Type B pancreatic cell (in vitro differentiated cells): ENCODE results near the gene RILP. TPM values are rescaled to one million over a fixed set of nuclear protein-coding genes. Genes with fewer than 3 reads are reported as not detected.

Source experiments
- DNase-seq: peaks from one replicate; pipeline ENCODE4 v3.0.0; 2021; ENCODE audit warnings: mixed read lengths; ENCODE audit not compliant: unreplicated experiment; ENCODE audit errors: extremely low spot score
- H3K27ac Mint-ChIP-seq: 2 replicates; pipeline ENCODE4 v1.8.0; 2021; ENCODE audit warnings: mild to moderate bottlenecking, mixed read lengths
- H3K27me3 Mint-ChIP-seq: 2 replicates; pipeline ENCODE4 v1.8.0; 2021; ENCODE audit warnings: mixed read lengths
- H3K36me3 Mint-ChIP-seq: 2 replicates; pipeline ENCODE4 v1.8.0; 2021; ENCODE audit warnings: mixed read lengths
- H3K4me1 Mint-ChIP-seq: one replicate; pipeline ENCODE4 v1.8.0; 2021; ENCODE audit warnings: mixed read lengths; ENCODE audit not compliant: unreplicated experiment
- H3K4me3 Mint-ChIP-seq: 2 replicates; pipeline ENCODE4 v1.8.0; 2021; ENCODE audit warnings: mild to moderate bottlenecking, mixed read lengths
- H3K9me3 Mint-ChIP-seq: 2 replicates; pipeline ENCODE4 v1.8.0; 2021; ENCODE audit warnings: mixed read lengths
- CTCF ChIP-seq: fragments of 200-600 bp; sonication (generic); conservative IDR thresholded peaks from 2 replicates; pipeline ENCODE4 v1.5.0; 2021; ENCODE audit warnings: antibody characterized with exemption, mild to moderate bottlenecking
- total RNA-seq: library from RNA; stranded (reverse); gene quantifications from 2 replicates; pipeline ENCODE4 v1.2.1, GENCODE V29; 2021; ENCODE audit warnings: low replicate concordance

Gene RILP
- total RNA-seq, 1 donor from 2014 or later = 5.9 TPM

GRCh38 chr17:1648963-1649843 lies 463 bp downstream of the RILP start:
- H3K27me3 Mint-ChIP-seq = peaks cover 4% of the 10 kb centered on the region
- no peaks in the 10 kb centered on the region for H3K9me3 Mint-ChIP-seq
- H3K4me3 Mint-ChIP-seq = peak overlapping the region; percentile 71
- H3K27ac Mint-ChIP-seq = no peak overlapping the region
- peaks cover 14% of the 10 kb centered on the region for H3K36me3 Mint-ChIP-seq
- H3K4me1 Mint-ChIP-seq = peaks cover 8% of the 10 kb centered on the region
- DNase-seq = peak; percentile 96
- peak; percentile 86 for TF ChIP-seq CTCF

GRCh38 chr17:1648173-1648962 lies 1.3 kb downstream of the RILP start:
- Mint-ChIP-seq H3K27ac (no peak overlapping the region), H3K4me1 (peaks cover 11% of the 10 kb centered on the region), H3K9me3 (no peaks in the 10 kb centered on the region), H3K4me3 (peak overlapping the region; percentile 71), H3K27me3 (peaks cover 7% of the 10 kb centered on the region), H3K36me3 (peaks cover 8% of the 10 kb centered on the region)
- DNase-seq = peak; percentile 72
- no peak for TF ChIP-seq CTCF

- Mint-ChIP-seq H3K4me3 (peak overlapping the region; percentile 47), H3K9me3 (no peaks in the 10 kb centered on the region), H3K27ac (peak overlapping the region; percentile 84), H3K36me3 (peaks cover 4% of the 10 kb centered on the region), H3K4me1 (peaks cover 11% of the 10 kb centered on the region), H3K27me3 (peaks cover 7% of the 10 kb centered on the region)
- no peak for TF ChIP-seq CTCF
- no peak for DNase-seq
These were observed 1.9 kb downstream of the RILP start for GRCh38 chr17:1647802-1648171.

- Mint-ChIP-seq H3K27ac (no peak overlapping the region), H3K4me3 (peak overlapping the region; percentile 45)
These were observed 3.3 kb downstream of the RILP start for GRCh38 chr17:1646199-1646875.

More at GRCh38 chr17:1646199-1646875, 3.3 kb downstream of the RILP start:
- no peaks in the 10 kb centered on the region for H3K36me3 Mint-ChIP-seq
- H3K27me3 Mint-ChIP-seq = peaks cover 12% of the 10 kb centered on the region
- no peak for DNase-seq
- no peak for TF ChIP-seq CTCF
- peaks cover 12% of the 10 kb centered on the region for H3K4me1 Mint-ChIP-seq
- no peaks in the 10 kb centered on the region for H3K9me3 Mint-ChIP-seq
